GM18499 (cell line): ENCODE data around the gene TMPRSS13.
"Not testable (repeated sequence)": the region's sequence is repeated elsewhere in the genome, so short reads cannot be mapped to it uniquely, and the experiment has no call there.

Experiments
- ATAC-seq: cut with Tn5 transposase; IDR thresholded peaks from one replicate; pipeline ENCODE4 v1.9.1; 2021; ENCODE audit warnings: moderate number of reproducible peaks; ENCODE audit not compliant: insufficient read depth, unreplicated experiment

TMPRSS13 gene

DNA sequence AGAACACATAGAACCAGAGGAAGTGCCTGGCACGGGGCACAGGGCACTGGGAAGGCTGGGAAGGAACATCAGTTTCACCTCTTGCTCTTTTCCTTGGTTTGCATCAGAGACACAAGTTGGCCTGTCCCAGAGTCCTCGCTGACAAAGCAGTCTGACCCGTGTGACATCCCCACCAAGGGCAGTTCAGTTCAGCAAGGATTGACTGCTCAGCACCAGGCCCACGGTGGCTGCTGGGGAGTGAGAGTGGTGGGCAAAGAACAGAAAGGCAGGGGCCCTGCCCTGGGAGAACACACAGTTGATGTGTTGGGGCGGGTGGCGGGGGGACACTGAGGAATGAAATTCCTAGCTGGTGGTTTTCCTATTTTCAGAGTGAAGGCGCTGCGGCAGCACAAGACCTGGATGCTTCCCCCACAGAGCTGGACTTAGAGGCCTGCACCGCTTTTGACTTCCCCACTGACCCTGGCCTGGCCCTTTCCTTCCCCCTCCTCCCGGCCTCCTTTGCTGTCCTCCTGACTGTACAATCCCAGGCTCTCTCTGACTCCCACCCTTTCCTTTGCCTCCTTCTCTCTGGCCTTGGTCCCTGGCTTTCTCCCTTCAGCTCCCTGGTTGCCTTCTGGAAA, 2.2 kb upstream of the TMPRSS13 start:
- ATAC-seq, result no peak

- no peak for ATAC-seq
These were observed 1.6 kb upstream of the TMPRSS13 start for GRCh38 chr11:117930668-117931330.

DNA sequence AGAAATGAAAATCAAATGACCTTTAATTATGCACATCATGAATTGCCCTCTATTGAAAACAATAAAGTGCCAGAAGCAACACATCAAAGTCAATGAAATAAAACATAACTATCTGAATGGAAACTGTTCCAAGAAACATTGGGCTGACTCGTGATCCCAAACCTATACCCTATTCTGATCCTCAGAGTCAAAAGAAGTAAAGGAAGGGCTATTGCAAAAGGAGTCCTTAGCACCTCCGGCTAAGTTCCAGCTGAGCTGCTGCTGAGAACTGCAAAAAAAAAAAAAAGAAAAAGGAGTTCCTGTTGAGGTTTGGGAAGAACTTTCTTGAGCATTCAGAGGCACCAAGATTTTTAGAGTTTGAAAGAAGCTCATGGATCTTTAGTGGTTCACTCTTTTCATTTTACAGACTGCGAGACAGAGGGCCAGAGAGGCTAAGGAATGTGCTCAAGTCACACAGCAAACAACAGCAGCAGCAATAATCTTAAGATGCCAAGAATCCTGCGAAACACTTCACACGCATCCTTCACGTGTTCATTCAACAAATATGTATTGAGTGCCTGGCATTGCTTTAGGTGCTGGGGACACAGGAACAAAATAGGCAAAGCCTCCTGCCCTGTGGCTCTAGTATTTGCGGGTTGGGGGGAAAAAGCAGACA, 841 bp upstream of the TMPRSS13 start:
- no peak for ATAC-seq

DNA sequence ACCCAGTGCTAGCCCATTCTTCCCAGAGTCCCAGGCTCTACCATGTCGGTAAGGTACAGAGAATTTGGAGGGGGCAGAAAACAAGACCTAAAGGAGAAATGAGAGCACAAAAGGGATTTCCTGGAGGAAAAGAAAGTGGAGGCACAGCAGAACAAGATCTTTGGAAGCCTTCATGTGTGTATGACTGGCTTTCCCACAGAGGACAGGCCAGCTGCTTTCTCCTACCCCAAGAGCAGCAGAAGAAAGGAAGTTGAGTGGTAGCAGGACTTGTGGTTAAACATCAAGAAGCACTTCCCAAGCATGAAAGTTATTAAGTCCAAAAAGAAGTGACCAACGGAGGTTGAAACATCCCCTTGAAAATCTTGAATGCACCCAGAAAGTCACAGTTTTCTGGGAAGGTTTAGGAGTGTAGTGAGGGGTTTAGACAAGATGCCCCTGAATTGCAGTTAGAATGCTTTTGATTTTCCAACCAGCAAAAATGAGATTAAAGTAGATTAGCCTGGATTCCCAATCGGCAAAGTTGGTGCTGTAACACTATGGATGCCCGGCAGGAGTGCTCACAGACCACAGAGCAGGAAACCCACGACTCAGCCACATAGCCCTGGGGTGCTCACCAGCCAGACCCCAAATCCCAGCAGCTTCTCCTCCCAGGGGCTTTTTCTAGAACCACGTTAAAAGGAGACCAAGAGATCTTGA, 608 bp downstream of the TMPRSS13 start:
- no peak for ATAC-seq

DNA sequence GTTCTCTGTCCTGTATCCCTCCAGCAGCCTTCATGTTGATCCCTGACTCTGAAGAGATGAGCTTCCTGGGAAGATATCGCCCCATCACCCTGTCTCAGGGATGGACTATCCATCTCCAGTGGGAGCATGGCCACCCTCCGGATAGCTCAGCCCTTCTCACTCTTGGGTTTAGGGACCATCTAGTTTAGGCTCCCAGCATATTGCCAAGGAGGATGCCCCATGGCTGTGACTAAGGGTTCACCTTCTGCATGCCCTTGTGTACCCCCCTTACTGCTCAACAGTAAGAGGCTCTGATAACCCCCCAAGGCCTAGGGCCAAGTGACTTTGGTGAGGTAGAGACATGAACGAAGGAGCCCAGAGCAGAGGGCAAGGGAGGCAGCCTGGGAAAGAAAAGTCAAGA, 1.3 kb downstream of the TMPRSS13 start:
- ATAC-seq, result no peak

DNA sequence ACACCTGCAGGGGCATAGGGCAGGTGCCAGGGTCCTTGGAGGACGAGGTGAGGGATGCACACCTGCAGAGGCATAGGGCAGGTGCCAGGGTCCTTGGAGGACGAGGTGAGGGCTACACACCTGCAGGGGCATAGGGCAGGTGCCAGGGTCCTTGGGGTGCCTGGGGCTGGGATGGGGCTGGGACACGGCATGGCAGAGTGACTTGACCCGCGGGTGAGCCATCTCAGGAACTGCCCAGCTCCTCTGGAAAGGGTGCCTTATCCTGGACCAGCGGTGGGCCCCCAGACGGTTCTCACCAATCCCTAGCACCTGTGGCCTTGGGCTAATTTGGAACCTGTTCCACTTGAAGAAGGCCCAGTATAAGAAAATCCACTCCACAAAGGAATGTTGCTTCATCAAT, 3.0 kb downstream of the TMPRSS13 start:
- ATAC-seq, result not testable (repeated sequence)

- ATAC-seq, result no peak
These were observed 3.8 kb downstream of the TMPRSS13 start for GRCh38 chr11:117925198-117925925.

DNA sequence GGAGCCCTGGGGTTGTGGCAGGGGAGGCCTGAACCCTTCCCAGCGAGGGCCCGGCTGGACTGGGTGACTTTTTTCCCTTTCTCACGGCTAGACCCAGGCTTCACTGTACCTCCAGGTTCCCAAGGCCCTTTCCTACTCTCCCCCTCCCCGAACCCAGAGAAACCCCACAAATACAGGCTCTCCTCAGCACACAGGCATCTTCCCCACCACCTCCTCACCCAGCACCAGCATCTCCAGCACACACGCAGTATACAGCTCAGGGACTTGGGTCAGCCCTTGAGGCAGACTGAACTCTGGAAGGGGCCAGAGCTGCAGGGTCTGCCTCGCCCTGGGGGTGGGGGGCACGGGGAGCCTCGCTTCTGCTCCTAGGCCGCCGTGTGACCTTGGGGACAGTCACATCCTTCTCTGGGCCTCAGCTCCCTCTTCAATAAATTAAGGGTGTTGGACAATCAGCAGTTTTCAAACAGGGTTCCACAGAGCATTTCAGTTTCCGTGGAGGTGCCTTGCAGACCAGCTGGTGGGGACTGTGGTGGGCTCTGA, 4.5 kb downstream of the TMPRSS13 start:
- ATAC-seq, result no peak

GRCh38 chr11:117923773-117924172, 5.4 kb downstream of the TMPRSS13 start:
- no peak for ATAC-seq

GRCh38 chr11:117923275-117923674, 5.9 kb downstream of the TMPRSS13 start:
- no peak for ATAC-seq

- no peak for ATAC-seq
These were observed 7.3 kb downstream of the TMPRSS13 start for GRCh38 chr11:117921893-117922292.

DNA sequence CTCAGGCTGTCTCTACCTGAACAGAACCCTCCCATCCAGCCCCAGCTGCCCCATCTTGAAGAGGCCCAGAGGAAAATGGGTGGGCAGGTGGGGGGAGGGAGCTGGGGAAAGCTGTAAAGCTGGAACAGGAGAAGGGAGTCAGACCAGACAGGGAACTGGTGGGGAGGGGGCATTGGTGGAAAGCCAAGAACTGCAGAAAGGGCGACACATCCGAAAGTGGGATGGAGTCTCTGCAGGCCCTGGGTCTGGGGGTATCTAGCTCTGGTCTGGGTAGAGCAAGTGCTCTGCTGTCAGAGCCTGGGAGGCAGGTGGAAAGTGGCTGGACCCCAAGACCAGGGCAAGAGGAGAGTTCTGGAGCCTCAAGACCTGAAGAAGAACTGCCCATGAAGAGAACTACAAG, 7.7 kb downstream of the TMPRSS13 start:
- no peak for ATAC-seq

DNA sequence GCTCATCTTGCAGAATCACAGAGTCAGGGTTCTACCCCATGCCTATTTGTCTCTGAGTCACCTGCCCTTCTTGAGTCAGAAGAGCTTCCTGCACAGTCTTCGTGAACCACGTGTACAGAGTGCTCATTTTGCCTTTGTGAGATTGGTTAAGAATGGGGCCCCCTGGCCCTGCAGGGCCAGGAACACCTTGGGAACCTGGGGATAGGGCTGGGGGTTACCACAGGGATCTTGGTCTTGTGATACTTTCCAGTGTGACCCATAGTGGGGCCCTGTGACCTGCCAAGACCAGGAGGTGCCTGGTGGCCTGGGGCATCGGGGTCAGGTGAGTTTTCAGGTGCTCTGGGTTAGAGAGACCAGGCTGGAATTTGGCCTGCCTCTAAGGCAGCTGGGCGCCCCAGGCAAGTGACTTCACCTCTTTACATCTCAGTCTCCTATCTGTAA, 9.4 kb downstream of the TMPRSS13 start:
- no peak for ATAC-seq

- ATAC-seq, result no peak
These were observed 9.9 kb downstream of the TMPRSS13 start for GRCh38 chr11:117919341-117919740.

DNA sequence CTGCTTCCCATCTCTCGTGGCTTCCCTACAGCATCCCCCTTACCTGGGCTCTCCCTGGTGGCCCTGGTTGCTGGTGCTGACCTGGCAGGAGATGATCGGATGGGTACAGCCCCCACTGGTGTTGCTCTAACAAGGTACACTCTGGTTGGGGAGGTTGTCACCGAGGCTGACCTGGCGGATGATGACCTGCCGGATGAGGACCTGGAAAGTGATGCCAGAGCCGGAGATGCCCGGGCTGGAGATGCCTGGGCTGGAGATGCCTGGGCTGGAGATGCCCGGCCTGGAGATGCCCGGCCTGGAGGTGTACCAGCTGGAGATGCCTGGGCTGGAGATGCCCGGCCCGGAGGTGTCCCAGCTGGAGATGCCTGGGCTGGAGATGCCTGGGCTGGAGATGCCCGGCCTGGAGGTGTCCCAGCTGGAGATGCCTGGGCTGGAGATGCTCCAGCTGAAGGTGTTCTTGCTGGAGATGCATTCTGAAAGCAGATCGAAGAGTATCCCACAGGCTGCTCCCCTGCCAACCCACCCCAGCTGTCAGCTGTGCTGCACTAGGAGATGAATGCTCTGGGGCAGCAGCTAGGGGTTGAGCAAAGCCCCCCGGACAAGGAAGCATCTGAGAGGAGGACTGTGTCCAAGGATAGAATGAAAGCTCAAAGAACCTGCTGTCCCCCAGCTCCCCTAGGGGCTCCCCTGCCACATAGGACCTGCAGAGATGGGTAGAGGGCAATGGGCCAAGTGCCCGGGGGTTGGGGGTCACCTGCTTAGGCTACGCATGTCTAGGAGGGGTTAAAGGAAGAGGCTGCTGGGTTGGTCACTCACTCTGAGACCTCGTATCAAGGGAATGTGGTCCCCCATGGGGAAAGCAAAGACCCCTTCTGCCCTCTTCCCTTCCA, 10.6 kb downstream of the TMPRSS13 start:
- ATAC-seq, result no peak

DNA sequence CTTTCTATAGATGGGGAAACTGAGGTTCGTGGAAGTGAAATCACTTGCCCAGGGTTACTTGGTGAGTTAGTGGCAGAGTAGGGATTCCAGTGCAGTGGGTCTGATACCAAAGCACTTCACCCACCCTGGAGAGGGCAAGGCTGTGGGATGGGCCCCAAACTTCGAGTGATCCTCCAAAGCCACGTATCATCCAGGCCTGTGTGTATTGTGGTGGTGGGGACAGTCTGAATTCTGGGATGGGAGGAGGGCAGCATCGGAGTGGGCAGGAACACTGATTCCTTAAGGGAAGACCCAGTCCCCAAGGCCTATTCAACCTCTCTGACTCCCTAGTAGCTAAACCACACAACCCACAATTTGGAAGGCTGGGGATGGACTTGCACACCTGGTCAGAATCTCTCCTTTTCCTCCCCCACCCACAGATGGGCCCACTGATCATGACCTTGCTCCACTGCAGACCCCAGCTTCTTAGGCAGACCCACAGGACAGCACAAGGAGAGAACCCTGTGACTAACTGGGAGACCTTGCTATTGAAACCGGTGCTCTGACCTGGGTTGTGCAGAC, 11.5 kb downstream of the TMPRSS13 start:
- ATAC-seq, result no peak

DNA sequence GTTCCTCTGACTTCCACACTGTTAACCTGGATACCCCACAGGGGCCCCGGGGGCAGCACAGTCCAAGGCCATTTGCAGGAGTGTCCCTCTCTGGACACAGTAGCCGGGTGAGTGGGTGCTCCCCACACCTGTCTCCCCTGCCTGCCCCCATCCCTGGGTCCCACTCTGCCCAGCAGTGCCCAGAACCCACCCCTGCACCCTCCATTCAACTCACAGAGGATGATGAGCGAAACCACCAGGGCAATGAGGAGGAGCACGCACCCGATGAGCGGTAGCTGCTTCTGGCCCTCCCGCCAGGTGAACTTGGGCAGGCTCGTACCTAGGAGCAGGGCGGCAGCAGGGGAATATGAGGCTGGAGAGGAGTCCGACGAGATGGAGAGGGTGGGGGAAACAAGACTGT, 12.2 kb downstream of the TMPRSS13 start:
- no peak for ATAC-seq

DNA sequence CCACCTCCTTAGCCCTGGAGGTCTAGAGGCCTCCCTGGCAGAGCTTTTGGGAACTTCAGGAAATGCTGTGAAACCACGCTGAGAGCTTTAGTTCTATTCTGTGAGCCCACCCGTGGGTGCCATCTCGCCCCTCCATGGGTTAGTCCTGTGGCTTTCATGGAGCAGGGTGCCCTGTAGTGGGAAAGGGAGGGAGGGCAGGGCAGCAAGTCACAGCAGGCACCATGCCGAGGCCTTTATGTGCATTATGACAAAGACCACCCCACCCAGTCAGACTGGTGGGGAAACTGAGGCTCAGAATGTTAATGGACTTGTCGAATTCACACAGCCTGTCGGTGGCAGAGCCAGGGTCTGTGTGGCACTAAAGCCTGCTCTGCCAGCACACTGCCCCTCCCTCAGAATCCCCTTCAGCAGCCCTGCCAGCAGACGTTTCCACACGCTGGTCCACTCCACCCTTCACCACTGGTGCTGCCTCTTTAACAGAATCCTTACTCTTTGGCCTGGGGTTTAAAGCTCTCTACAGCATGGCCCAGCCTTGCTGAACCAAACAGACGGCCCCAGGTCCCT, 13.4 kb downstream of the TMPRSS13 start:
- ATAC-seq, result no peak
